Testis (tissue), 2 donors: ENCODE data around the gene KLC3.

ENCODE experiments used
- POLR2A ChIP-seq: fragments of 450-650 bp; IDR thresholded peaks from one replicate; pipeline ENCODE4 v1.6.1; 2017; ENCODE audit warnings: antibody characterized with exemption, mild to moderate bottlenecking, moderate library complexity
- TF ChIP-seq, protein P1 (sequence below), 3 experiments: fragments of 450-650 bp in 2 of 3; fragments of 200-600 bp in 1 of 3; sonication (generic) in 1 of 3; IDR thresholded peaks; one replicate each; pipeline ENCODE4 v1.5.1; 2016 to 2019; ENCODE audit warnings: antibody characterized with exemption in 3 of 3, mild to moderate bottlenecking in 2 of 3, moderate library complexity in 1 of 3

GRCh38 chr19:45331411-45331810 lies 9.1 kb upstream of the KLC3 start:
- TF ChIP-seq, protein P1, sequence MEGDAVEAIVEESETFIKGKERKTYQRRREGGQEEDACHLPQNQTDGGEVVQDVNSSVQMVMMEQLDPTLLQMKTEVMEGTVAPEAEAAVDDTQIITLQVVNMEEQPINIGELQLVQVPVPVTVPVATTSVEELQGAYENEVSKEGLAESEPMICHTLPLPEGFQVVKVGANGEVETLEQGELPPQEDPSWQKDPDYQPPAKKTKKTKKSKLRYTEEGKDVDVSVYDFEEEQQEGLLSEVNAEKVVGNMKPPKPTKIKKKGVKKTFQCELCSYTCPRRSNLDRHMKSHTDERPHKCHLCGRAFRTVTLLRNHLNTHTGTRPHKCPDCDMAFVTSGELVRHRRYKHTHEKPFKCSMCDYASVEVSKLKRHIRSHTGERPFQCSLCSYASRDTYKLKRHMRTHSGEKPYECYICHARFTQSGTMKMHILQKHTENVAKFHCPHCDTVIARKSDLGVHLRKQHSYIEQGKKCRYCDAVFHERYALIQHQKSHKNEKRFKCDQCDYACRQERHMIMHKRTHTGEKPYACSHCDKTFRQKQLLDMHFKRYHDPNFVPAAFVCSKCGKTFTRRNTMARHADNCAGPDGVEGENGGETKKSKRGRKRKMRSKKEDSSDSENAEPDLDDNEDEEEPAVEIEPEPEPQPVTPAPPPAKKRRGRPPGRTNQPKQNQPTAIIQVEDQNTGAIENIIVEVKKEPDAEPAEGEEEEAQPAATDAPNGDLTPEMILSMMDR (IDR thresholded peaks at IDR 0.05), result no peak
- TF ChIP-seq POLR2A, result no peak
